ENCODE results near the gene CRYGA. TPM values are rescaled to one million over a fixed set of nuclear protein-coding genes. Genes with fewer than 3 reads are reported as not detected.

CRYGA gene
- total RNA-seq, 1 experiment from 2014 or later: not detected

DNA sequence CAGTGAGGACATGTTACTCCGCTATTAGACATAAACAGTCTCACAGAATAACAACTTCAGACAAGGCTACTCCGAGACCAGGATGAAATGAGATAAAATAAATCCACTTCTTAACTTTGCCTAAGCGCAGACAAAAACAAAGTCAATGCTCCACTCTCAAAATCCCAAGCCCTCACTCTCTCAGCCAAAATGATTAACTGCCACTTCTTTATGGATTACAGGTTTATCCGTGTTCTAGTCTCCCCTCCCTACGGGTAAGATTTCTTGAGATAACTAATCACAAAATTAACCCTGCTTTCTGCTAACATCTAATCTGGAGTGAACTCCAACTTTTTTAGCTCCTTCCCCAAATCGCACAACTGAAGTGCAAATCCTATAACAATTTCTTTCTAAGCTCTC lies 32.7 kb downstream of the CRYGA start:
- in situ Hi-C loops (cut with HindIII; ENCODE audit: low pct_unique_long_range_greater_than_20kb, low sequenced_read_pairs) (no loop called here), intact Hi-C loops (cut with micrococcal nuclease; ENCODE audit: unreplicated experiment) (no loop called here)
- Histone ChIP-seq H3K27ac (ENCODE audit: low read length) (no peak overlapping the region), H3K4me1 (ENCODE audit: control insufficient read depth, insufficient read depth, low read length) (no peaks in the 10 kb centered on the region), H3K27me3 (ENCODE audit: control insufficient read depth, insufficient read depth, low read length) (no peaks in the 10 kb centered on the region), H3K4me3 (ENCODE audit: low read depth in 2 of 2, low read length in 2 of 2) (no peak overlapping the region), H3K9me3 (ENCODE audit: control insufficient read depth, insufficient read depth, low read depth, low read length) (no peaks in the 10 kb centered on the region), H3K36me3 (ENCODE audit: control insufficient read depth, insufficient read depth, low read length) (no peaks in the 10 kb centered on the region)
- CTCF ChIA-PET: no interaction called here
- no peak for DNase-seq (ENCODE audit: low read depth, low spot score)
- POLR2A ChIA-PET: no interaction called here
- no peak for ATAC-seq
- TF ChIP-seq, protein P1, sequence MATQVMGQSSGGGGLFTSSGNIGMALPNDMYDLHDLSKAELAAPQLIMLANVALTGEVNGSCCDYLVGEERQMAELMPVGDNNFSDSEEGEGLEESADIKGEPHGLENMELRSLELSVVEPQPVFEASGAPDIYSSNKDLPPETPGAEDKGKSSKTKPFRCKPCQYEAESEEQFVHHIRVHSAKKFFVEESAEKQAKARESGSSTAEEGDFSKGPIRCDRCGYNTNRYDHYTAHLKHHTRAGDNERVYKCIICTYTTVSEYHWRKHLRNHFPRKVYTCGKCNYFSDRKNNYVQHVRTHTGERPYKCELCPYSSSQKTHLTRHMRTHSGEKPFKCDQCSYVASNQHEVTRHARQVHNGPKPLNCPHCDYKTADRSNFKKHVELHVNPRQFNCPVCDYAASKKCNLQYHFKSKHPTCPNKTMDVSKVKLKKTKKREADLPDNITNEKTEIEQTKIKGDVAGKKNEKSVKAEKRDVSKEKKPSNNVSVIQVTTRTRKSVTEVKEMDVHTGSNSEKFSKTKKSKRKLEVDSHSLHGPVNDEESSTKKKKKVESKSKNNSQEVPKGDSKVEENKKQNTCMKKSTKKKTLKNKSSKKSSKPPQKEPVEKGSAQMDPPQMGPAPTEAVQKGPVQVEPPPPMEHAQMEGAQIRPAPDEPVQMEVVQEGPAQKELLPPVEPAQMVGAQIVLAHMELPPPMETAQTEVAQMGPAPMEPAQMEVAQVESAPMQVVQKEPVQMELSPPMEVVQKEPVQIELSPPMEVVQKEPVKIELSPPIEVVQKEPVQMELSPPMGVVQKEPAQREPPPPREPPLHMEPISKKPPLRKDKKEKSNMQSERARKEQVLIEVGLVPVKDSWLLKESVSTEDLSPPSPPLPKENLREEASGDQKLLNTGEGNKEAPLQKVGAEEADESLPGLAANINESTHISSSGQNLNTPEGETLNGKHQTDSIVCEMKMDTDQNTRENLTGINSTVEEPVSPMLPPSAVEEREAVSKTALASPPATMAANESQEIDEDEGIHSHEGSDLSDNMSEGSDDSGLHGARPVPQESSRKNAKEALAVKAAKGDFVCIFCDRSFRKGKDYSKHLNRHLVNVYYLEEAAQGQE (IDR thresholded peaks at IDR 0.05; ENCODE audit: insufficient read depth in 1 of 2, low read depth in 2 of 2, low read length in 1 of 2): no peak
- TF ChIP-seq, protein P2, sequence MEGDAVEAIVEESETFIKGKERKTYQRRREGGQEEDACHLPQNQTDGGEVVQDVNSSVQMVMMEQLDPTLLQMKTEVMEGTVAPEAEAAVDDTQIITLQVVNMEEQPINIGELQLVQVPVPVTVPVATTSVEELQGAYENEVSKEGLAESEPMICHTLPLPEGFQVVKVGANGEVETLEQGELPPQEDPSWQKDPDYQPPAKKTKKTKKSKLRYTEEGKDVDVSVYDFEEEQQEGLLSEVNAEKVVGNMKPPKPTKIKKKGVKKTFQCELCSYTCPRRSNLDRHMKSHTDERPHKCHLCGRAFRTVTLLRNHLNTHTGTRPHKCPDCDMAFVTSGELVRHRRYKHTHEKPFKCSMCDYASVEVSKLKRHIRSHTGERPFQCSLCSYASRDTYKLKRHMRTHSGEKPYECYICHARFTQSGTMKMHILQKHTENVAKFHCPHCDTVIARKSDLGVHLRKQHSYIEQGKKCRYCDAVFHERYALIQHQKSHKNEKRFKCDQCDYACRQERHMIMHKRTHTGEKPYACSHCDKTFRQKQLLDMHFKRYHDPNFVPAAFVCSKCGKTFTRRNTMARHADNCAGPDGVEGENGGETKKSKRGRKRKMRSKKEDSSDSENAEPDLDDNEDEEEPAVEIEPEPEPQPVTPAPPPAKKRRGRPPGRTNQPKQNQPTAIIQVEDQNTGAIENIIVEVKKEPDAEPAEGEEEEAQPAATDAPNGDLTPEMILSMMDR (IDR thresholded peaks at IDR 0.05): no peak
- TF ChIP-seq POLR2AphosphoS5 (IDR thresholded peaks at IDR 0.05; ENCODE audit: low read depth, low read length) (no peak), SIN3A (IDR thresholded peaks at IDR 0.05; ENCODE audit: borderline replicate concordance, insufficient read depth, low read depth, low read length) (no peak), TCF7L2 (IDR thresholded peaks at IDR 0.05; ENCODE audit: low read depth, low read length) (no peak)
- BruUV-seq (replicated peaks): no TSS peak

DNA sequence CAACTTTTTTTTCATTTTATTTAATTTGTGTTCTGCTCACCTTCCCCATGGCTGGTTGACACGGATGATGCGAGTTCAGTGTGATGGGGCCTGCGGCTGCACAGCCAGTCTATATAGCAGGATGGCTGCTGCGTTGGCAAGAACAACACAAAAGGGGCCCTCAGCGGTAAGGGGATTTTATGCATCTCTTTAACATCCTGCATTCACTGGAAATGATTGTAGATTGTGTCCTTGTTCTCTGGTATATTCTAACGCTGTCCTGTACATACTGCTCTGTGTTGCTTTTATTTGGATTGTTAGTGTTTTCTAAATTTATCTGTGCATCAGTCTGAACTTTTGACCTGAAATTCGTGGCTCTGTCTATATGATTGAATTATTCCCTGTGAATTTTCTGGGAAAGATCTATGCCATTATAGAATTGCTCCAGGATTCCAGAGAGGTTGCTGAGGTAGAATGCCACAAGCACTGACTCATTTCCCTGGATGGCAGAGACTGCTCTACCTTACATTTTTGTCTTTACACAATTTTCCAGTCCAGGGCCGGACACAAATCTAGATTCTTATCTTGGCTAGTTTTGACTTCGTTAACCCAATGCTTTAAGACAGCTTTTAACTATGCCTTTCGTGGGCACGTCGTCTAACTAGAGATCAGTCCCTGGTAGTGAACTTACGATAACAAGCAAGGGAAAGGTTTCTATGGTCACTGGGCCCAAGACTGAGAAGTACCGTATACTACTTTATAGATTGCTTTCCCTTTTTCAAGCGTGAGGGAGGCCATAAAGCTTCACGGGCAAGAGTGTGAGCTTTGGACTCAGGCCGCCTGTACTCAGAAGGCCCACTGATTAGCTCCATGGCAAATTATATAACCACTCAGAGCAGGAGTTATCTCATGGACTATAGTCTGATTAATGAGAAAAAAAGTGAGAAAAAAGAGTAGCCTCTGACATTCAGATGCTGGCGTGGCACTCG lies 33.4 kb downstream of the CRYGA start, which contains the start of gene CRYGC:
CRYGC (minus strand) TSS at position 85 of the 968 bp plus-strand sequence; CDS start at position 49, 36 bp downstream.
- H3K27ac ChIP-seq (ENCODE audit: low read length): no peak within 1 kb of the TSS
- no TSS peak for BruUV-seq (replicated peaks)
- no peaks in the 10 kb centered on the region for H3K36me3 ChIP-seq (ENCODE audit: control insufficient read depth, insufficient read depth, low read length)
- DNase-seq (ENCODE audit: low read depth, low spot score) (no peak), ATAC-seq (peak; percentile 34; the same call in 1 of the 2 replicates)
- no peak for TF ChIP-seq TCF7L2 (IDR thresholded peaks at IDR 0.05; ENCODE audit: low read depth, low read length)
- no peak for TF ChIP-seq POLR2AphosphoS5 (IDR thresholded peaks at IDR 0.05; ENCODE audit: low read depth, low read length)
- no peak for TF ChIP-seq SIN3A (IDR thresholded peaks at IDR 0.05; ENCODE audit: borderline replicate concordance, insufficient read depth, low read depth, low read length)
- TF ChIP-seq, protein P1 (IDR thresholded peaks at IDR 0.05; ENCODE audit: insufficient read depth in 1 of 2, low read depth in 2 of 2, low read length in 1 of 2): no peak
- TF ChIP-seq, protein P2 (IDR thresholded peaks at IDR 0.05): no peak
- in situ Hi-C loops (cut with HindIII; ENCODE audit: low pct_unique_long_range_greater_than_20kb, low sequenced_read_pairs) (no loop called here), intact Hi-C loops (cut with micrococcal nuclease; ENCODE audit: unreplicated experiment) (no loop called here)
- no peaks in the 10 kb centered on the region for H3K27me3 ChIP-seq (ENCODE audit: control insufficient read depth, insufficient read depth, low read length)
- no peaks in the 10 kb centered on the region for H3K9me3 ChIP-seq (ENCODE audit: control insufficient read depth, insufficient read depth, low read depth, low read length)
- CTCF ChIA-PET: no interaction called here
- H3K4me1 ChIP-seq (ENCODE audit: control insufficient read depth, insufficient read depth, low read length): no peaks in the 10 kb centered on the region
- POLR2A ChIA-PET: no interaction called here
- no peak within 1 kb of the TSS for H3K4me3 ChIP-seq (ENCODE audit: low read depth in 2 of 2, low read length in 2 of 2)

Data from Panc1 (cell line).